ENCODE results near the gene DRD3. TPM values are rescaled to one million over a fixed set of nuclear protein-coding genes. Genes with fewer than 3 reads are reported as not detected.

DRD3 gene
- total RNA-seq, 1 donor from 2014 or later, result not detected

DNA sequence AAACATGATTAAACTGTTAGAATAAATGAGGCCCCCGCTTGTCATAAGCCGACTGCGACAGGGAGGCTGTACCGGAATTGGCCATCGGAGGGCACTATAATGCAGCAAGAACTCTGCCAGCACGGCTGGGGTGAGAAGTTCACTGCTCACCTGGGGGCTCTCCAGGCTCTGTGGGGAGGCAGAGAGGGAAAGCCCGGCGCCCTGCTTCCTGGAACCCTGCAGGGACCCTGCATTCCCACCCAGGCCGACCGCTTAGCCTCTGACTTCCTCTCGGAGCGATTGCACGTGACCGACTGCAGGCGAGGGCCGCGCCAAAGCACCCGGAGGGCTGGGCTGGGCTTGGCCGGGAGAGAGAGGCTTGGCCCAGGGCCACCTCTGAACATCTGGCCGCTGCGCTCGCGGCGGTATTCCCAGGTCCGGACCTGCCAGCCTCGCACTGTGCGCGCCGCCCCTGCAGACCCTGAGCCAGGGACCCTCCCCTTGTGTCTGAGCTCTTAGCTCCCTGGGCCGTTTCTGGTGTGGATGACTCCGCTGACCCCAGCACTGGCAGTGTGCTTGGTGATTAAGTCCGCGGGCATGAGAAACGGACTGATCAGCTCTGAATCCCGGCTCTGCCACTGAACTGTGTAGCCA is 26.2 kb downstream of the DRD3 start:
- H3K27ac ChIP-seq, result no peak overlapping the region
- H4K20me1 ChIP-seq (ENCODE audit: low read depth), result no peaks in the 10 kb centered on the region
- Mint-ChIP-seq H3K27me3 (ENCODE audit: insufficient read depth, low read depth) (peaks cover 12% of the 10 kb centered on the region), H3K27ac (no peak overlapping the region), H3K4me3 (peak overlapping the region; percentile 78), H3K4me1 (peaks cover 25% of the 10 kb centered on the region), H3K9me3 (no peaks in the 10 kb centered on the region), H3K36me3 (no peaks in the 10 kb centered on the region)
- peak overlapping the region; percentile 83 for H3K4me2 ChIP-seq
- H3K27me3 ChIP-seq, result peaks cover 8% of the 10 kb centered on the region
- H3K9me3 ChIP-seq (ENCODE audit: low read depth), result no peaks in the 10 kb centered on the region
- H2AFZ ChIP-seq (replicated peaks), result peak overlapping the region; percentile 78
- DNase-seq (ENCODE audit: low spot score), result peak; percentile 82
- H3K4me1 ChIP-seq, result peaks cover 11% of the 10 kb centered on the region
- TF ChIP-seq EZH2 (IDR thresholded peaks at IDR 0.05), result no peak
- TF ChIP-seq, protein P1, sequence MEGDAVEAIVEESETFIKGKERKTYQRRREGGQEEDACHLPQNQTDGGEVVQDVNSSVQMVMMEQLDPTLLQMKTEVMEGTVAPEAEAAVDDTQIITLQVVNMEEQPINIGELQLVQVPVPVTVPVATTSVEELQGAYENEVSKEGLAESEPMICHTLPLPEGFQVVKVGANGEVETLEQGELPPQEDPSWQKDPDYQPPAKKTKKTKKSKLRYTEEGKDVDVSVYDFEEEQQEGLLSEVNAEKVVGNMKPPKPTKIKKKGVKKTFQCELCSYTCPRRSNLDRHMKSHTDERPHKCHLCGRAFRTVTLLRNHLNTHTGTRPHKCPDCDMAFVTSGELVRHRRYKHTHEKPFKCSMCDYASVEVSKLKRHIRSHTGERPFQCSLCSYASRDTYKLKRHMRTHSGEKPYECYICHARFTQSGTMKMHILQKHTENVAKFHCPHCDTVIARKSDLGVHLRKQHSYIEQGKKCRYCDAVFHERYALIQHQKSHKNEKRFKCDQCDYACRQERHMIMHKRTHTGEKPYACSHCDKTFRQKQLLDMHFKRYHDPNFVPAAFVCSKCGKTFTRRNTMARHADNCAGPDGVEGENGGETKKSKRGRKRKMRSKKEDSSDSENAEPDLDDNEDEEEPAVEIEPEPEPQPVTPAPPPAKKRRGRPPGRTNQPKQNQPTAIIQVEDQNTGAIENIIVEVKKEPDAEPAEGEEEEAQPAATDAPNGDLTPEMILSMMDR (IDR thresholded peaks at IDR 0.05), result peak; percentile 92
- no peak for TF ChIP-seq EZH2phosphoT487 (IDR thresholded peaks at IDR 0.05)
- H3K79me2 ChIP-seq (ENCODE audit: low read depth), result no peaks in the 10 kb centered on the region
- H3K9ac ChIP-seq, result no peak overlapping the region
- H3F3A ChIP-seq (ENCODE audit: low read depth), result peaks cover 24% of the 10 kb centered on the region
- peak overlapping the region; percentile 50 for H3K4me3 ChIP-seq
- no peaks in the 10 kb centered on the region for H3K36me3 ChIP-seq

DNA sequence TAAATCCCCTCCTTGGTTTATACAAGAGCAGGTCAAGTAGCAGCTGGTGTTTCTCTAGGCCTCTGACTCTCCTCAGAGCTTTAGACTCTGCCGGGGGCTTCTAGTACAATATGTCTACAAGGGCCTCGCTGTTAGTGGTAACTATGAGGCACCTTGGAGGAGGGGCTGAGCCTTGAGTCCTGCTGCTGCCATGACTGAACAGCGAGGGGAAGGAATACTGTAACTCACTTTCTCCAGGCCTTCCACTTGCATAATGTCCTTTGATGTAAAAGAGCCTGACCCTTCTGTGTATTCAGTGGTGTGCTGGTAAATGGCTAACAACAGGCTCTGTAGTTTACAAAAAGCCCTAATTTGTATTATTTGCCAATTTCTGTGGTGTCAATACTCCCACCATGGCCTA is 27.8 kb downstream of the DRD3 start:
- H2AFZ ChIP-seq (replicated peaks), result no peak overlapping the region
- H3K4me1 Mint-ChIP-seq, result peaks cover 22% of the 10 kb centered on the region
- TF ChIP-seq, protein P1 (IDR thresholded peaks at IDR 0.05), result no peak
- TF ChIP-seq EZH2 (IDR thresholded peaks at IDR 0.05) (no peak), EZH2phosphoT487 (IDR thresholded peaks at IDR 0.05) (no peak)
- H3K9ac ChIP-seq, result no peak overlapping the region
- no peaks in the 10 kb centered on the region for H3K36me3 Mint-ChIP-seq
- peaks cover 8% of the 10 kb centered on the region for H3K27me3 ChIP-seq
- no peak overlapping the region for H3K27ac Mint-ChIP-seq
- H3K36me3 ChIP-seq, result no peaks in the 10 kb centered on the region
- no peak overlapping the region for H3K4me3 Mint-ChIP-seq
- H3K9me3 ChIP-seq (ENCODE audit: low read depth), result no peaks in the 10 kb centered on the region
- H3K27ac ChIP-seq, result no peak overlapping the region
- peaks cover 7% of the 10 kb centered on the region for H3K27me3 Mint-ChIP-seq (ENCODE audit: insufficient read depth, low read depth)
- no peak for DNase-seq (ENCODE audit: low spot score)
- H3K4me1 ChIP-seq, result peaks cover 11% of the 10 kb centered on the region
- no peaks in the 10 kb centered on the region for H4K20me1 ChIP-seq (ENCODE audit: low read depth)
- H3K9me3 Mint-ChIP-seq, result no peaks in the 10 kb centered on the region
- H3K4me2 ChIP-seq, result no peak overlapping the region
- no peaks in the 10 kb centered on the region for H3K79me2 ChIP-seq (ENCODE audit: low read depth)
- H3K4me3 ChIP-seq, result no peak overlapping the region
- H3F3A ChIP-seq (ENCODE audit: low read depth), result peaks cover 24% of the 10 kb centered on the region

DNA sequence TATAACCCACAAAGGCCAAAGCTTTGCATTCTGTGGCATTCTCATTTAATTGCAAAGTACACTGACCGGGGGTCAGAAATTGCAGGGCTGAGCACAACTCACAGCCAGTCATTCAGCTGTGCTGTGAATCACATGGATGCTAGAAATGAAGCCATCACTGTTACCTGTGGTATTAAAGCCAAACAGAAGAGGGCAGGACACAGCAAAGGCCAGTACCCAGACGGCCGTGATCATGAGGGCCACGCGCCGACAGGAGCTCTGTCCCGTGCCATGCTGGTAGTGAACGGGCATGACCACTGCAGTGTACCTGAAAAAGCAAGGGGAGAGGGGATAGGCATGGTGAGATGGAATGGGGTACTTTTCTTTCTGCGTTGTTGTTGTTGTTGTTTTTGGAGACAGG is 31.6 kb downstream of the DRD3 start:
- H3K9ac ChIP-seq, result no peak overlapping the region
- Mint-ChIP-seq H3K27me3 (ENCODE audit: insufficient read depth, low read depth) (peaks cover 2% of the 10 kb centered on the region), H3K9me3 (no peaks in the 10 kb centered on the region), H3K36me3 (no peaks in the 10 kb centered on the region), H3K4me1 (peaks cover 8% of the 10 kb centered on the region), H3K4me3 (no peak overlapping the region), H3K27ac (no peak overlapping the region)
- H3K27ac ChIP-seq, result no peak overlapping the region
- H3K36me3 ChIP-seq, result no peaks in the 10 kb centered on the region
- no peaks in the 10 kb centered on the region for H3K9me3 ChIP-seq (ENCODE audit: low read depth)
- H4K20me1 ChIP-seq (ENCODE audit: low read depth), result no peaks in the 10 kb centered on the region
- no peak overlapping the region for H3K4me2 ChIP-seq
- H3K27me3 ChIP-seq, result no peaks in the 10 kb centered on the region
- no peaks in the 10 kb centered on the region for H3K79me2 ChIP-seq (ENCODE audit: low read depth)
- no peak for DNase-seq (ENCODE audit: low spot score)
- H3F3A ChIP-seq (ENCODE audit: low read depth), result no peaks in the 10 kb centered on the region
- H3K4me1 ChIP-seq, result no peaks in the 10 kb centered on the region
- TF ChIP-seq, protein P1 (IDR thresholded peaks at IDR 0.05), result no peak
- TF ChIP-seq EZH2phosphoT487 (IDR thresholded peaks at IDR 0.05) (no peak), EZH2 (IDR thresholded peaks at IDR 0.05) (no peak)
- H3K4me3 ChIP-seq, result no peak overlapping the region
- H2AFZ ChIP-seq (replicated peaks), result no peak overlapping the region

Measured in neural progenitor cell (in vitro differentiated cells).